Measurements from ENCODE around the gene MACF1.
A peak's percentile ranks its signal among the peaks of the same experiment; 100 is the strongest.

MACF1 gene

GRCh38 chr1:39332291-39332690, 127.8 kb downstream of the MACF1 start:
- H3K4me3 ChIP-seq (replicated peaks; ENCODE audit: low read depth, low read length), result no peak overlapping the region
- TF ChIP-seq, protein P1, sequence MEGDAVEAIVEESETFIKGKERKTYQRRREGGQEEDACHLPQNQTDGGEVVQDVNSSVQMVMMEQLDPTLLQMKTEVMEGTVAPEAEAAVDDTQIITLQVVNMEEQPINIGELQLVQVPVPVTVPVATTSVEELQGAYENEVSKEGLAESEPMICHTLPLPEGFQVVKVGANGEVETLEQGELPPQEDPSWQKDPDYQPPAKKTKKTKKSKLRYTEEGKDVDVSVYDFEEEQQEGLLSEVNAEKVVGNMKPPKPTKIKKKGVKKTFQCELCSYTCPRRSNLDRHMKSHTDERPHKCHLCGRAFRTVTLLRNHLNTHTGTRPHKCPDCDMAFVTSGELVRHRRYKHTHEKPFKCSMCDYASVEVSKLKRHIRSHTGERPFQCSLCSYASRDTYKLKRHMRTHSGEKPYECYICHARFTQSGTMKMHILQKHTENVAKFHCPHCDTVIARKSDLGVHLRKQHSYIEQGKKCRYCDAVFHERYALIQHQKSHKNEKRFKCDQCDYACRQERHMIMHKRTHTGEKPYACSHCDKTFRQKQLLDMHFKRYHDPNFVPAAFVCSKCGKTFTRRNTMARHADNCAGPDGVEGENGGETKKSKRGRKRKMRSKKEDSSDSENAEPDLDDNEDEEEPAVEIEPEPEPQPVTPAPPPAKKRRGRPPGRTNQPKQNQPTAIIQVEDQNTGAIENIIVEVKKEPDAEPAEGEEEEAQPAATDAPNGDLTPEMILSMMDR (IDR thresholded peaks at IDR 0.05; ENCODE audit: low read length, missing control alignments), result no peak
- DNase-seq (ENCODE audit: low read depth), result peak; percentile 18

DNA sequence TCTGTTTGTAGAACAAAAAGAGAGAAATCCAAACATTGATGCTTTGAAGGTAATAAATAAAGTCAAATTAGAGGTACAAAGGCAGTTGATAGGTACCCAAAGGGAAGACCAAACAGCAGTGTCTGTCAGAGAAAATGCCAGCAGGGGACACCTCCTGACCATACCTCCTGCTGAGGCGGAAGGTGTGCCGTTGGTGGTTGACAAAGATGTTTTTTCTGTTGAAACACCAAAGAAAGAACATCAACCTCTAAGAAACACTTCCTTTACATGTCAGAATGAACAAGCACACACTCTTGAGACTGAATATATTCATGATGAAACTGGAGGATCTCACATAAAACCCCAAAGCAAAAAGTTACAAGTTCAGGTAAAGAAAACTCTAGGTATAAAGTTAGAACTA, 128.3 kb downstream of the MACF1 start:
- DNase-seq (ENCODE audit: low read depth), result no peak
- TF ChIP-seq, protein P1 (IDR thresholded peaks at IDR 0.05; ENCODE audit: low read length, missing control alignments), result no peak
- H3K4me3 ChIP-seq (replicated peaks; ENCODE audit: low read depth, low read length), result no peak overlapping the region

DNA sequence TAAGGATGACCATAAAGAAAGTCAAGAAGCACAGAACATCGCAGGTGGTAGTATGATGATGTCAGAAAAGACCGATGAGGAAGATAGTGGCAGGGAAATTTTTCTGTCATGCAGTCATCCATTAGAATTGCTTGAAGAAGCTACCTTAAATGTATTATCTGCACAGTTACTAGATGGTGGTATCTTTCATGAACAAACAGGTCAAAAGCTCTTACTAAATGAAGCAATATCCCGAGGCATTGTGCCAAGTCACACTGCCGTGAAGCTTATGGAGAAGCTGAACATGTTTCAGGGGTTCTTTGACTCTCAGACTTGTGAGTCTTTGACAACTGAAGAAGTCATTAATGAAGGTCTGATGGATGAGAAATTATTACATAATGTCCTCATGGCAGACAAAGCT, 128.8 kb downstream of the MACF1 start:
- TF ChIP-seq, protein P1 (IDR thresholded peaks at IDR 0.05; ENCODE audit: low read length, missing control alignments), result no peak
- peak; percentile 54 for DNase-seq (ENCODE audit: low read depth)
- no peak overlapping the region for H3K4me3 ChIP-seq (replicated peaks; ENCODE audit: low read depth, low read length)

DNA sequence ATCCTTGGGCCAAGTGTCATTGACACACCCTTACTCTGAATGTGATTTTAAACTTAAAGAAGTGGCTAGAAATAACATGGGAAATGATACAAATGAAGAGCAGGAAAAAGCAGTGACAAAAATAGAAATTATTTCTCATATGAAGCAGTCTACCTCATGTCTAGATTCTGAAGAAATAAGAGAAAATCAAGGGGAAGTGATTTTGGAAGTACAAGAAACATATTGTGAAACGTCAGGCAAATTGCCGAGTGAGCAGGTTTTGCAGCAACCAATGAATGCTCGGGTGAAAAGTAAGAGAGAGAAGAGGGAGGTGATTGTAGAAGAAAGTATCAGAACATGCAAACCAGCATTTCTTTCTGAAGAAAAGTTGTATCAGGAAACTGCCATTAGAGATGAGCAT, 130.7 kb downstream of the MACF1 start:
- TF ChIP-seq, protein P1 (IDR thresholded peaks at IDR 0.05; ENCODE audit: low read length, missing control alignments), result no peak
- DNase-seq (ENCODE audit: low read depth), result no peak

GRCh38 chr1:39337067-39337466, 132.6 kb downstream of the MACF1 start:
- TF ChIP-seq, protein P1 (IDR thresholded peaks at IDR 0.05; ENCODE audit: low read length, missing control alignments), result no peak
- no peak for DNase-seq (ENCODE audit: low read depth)

More for the DNA sequence above, 130.7 kb downstream of the MACF1 start:
- no peak overlapping the region for H3K4me3 ChIP-seq (replicated peaks; ENCODE audit: low read depth, low read length)

GRCh38 chr1:39342776-39343175, 138.3 kb downstream of the MACF1 start:
- TF ChIP-seq, protein P1 (IDR thresholded peaks at IDR 0.05; ENCODE audit: low read length, missing control alignments), result no peak
- H3K4me3 ChIP-seq (replicated peaks; ENCODE audit: low read depth, low read length), result no peak overlapping the region
- no peak for DNase-seq (ENCODE audit: low read depth)

More at GRCh38 chr1:39337067-39337466, 132.6 kb downstream of the MACF1 start:
- no peak overlapping the region for H3K4me3 ChIP-seq (replicated peaks; ENCODE audit: low read depth, low read length)

DNA sequence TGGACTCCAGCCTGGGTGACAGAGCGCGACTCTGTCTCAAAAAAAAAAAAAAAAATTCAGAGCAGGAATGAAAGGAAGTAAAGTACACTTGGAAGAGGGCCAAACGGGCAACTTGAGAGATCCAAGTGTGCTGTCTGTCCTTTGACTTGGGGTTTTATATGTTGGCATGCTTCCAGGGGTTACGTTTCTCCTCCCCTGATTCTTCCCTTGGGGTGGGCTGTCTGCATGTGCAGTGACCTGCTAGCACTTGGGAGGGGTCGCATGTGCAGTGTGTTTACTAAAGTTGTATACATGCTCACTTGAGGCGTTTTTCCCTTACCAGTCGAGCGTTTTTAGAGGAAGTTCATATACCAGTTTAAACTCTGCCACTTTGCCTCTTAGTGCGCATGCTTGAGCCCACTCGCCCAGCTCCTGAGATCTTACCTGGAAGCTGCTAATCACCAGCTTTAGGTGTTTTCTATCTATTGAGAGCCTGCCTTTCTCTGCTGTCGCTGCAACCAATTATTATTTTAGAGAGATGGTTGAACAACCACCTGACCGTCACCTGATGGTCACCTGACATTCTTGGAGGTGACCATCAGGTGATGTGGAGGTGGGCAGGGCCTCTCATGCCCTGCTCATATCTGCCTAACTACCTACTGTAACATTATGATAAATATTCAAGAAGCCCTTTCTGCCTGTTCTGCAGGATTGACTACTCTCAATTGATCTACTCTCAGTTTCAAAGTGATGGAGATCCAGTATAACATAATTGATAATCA, 140.1 kb downstream of the MACF1 start:
- TF ChIP-seq, protein P1 (IDR thresholded peaks at IDR 0.05; ENCODE audit: low read length, missing control alignments), result no peak
- DNase-seq (ENCODE audit: low read depth), result no peak
- no peak overlapping the region for H3K4me3 ChIP-seq (replicated peaks; ENCODE audit: low read depth, low read length)
